HG03095 (cell line): ENCODE results near the gene SMIM43.
A peak's percentile ranks its signal among the peaks of the same experiment; 100 is the strongest.

Experiments used
- ATAC-seq: cut with Tn5 transposase; IDR thresholded peaks from one replicate; pipeline ENCODE4 v1.9.1; 2021; ENCODE audit warnings: moderate library complexity; ENCODE audit not compliant: unreplicated experiment

The SMIM43 gene

GRCh38 chr4:121764702-121765367 lies at the start of gene SMIM43:
Gene SMIM43, minus strand, starts transcription at chr4:121765164. Its CDS starts 59 bp downstream, at chr4:121765105.
- ATAC-seq = no peak

- ATAC-seq = no peak
Observed at GRCh38 chr4:121814756-121815155, 49.8 kb upstream of the SMIM43 start.

- no peak for ATAC-seq
Observed at GRCh38 chr4:121811122-121811521, 46.2 kb upstream of the SMIM43 start.

- ATAC-seq = no peak
Observed at GRCh38 chr4:121806411-121806810, 41.4 kb upstream of the SMIM43 start.

GRCh38 chr4:121801715-121802075 lies 36.7 kb upstream of the SMIM43 start:
- ATAC-seq = no peak

- ATAC-seq = peak; percentile 85
Observed at GRCh38 chr4:121800961-121801714, 36.2 kb upstream of the SMIM43 start, which contains the start of gene EXOSC9. Gene EXOSC9, plus strand, starts transcription at chr4:121801323. Its CDS starts 102 bp downstream, at chr4:121801425.

- peak; percentile 33 for ATAC-seq
Observed at GRCh38 chr4:121800638-121800960, 35.6 kb upstream of the SMIM43 start.

GRCh38 chr4:121799867-121800501 lies 35.0 kb upstream of the SMIM43 start:
- ATAC-seq = no peak

GRCh38 chr4:121799208-121799823 lies 34.4 kb upstream of the SMIM43 start:
- ATAC-seq = no peak

GRCh38 chr4:121796283-121796682 lies 31.3 kb upstream of the SMIM43 start:
- no peak for ATAC-seq

GRCh38 chr4:121794505-121795188 lies 29.7 kb upstream of the SMIM43 start:
- ATAC-seq = no peak

GRCh38 chr4:121792966-121793365 lies 28.0 kb upstream of the SMIM43 start:
- ATAC-seq = no peak

- no peak for ATAC-seq
Observed at GRCh38 chr4:121791481-121791880, 26.5 kb upstream of the SMIM43 start.

GRCh38 chr4:121790976-121791375 lies 26.0 kb upstream of the SMIM43 start:
- ATAC-seq = no peak

- ATAC-seq = no peak
Observed at GRCh38 chr4:121789960-121790829, 25.2 kb upstream of the SMIM43 start.

GRCh38 chr4:121789455-121789854 lies 24.5 kb upstream of the SMIM43 start:
- ATAC-seq = no peak

- peak; percentile 91 for ATAC-seq
Observed at GRCh38 chr4:121788896-121789295, 23.9 kb upstream of the SMIM43 start.

GRCh38 chr4:121786221-121786620 lies 21.3 kb upstream of the SMIM43 start:
- no peak for ATAC-seq

- ATAC-seq = no peak
Observed at GRCh38 chr4:121785479-121785878, 20.5 kb upstream of the SMIM43 start.

- ATAC-seq = no peak
Observed at GRCh38 chr4:121784975-121785374, 20.0 kb upstream of the SMIM43 start.
